HepG2 (cell line): ENCODE results near the gene NLRX1. TPM values are rescaled to one million over a fixed set of nuclear protein-coding genes. Genes with fewer than 3 reads are reported as not detected.

Experiments
- ATF1 ChIP-seq: IDR thresholded peaks from 2 replicates; pipeline ENCODE4 v1.6.1; 2016; ENCODE audit warnings: mild to moderate bottlenecking, control low read depth
- GPN1 ChIP-seq: sonication (generic); formaldehyde crosslinking; IDR thresholded peaks from 2 replicates; pipeline ENCODE4 v1.5.1; 2020; ENCODE audit warnings: missing genetic modification reagents, borderline replicate concordance
- ISX ChIP-seq: sonication (generic); formaldehyde crosslinking; conservative IDR thresholded peaks from 2 replicates; pipeline ENCODE4 v1.5.0; 2020; ENCODE audit warnings: missing genetic modification reagents
- JDP2 ChIP-seq: sonication (generic); formaldehyde crosslinking; IDR thresholded peaks from 2 replicates; pipeline ENCODE4 v1.8.1; 2022; ENCODE audit warnings: missing genetic modification reagents, borderline replicate concordance
- NR2F2 ChIP-seq: IDR thresholded peaks from 2 replicates; pipeline ENCODE4 v1.6.1; 2012; ENCODE audit warnings: low read depth, inconsistent platforms, borderline replicate concordance
- RBM39 ChIP-seq: fragments of 200-400 bp; formaldehyde crosslinking; IDR thresholded peaks from one replicate; pipeline ENCODE4 v1.6.1; 2018; ENCODE audit warnings: antibody characterized with exemption, mild to moderate bottlenecking, low read depth, low read length; ENCODE audit not compliant: poor library complexity, severe bottlenecking
- RXRA ChIP-seq: sonication (generic); formaldehyde crosslinking; IDR thresholded peaks from 2 replicates; pipeline ENCODE4 v1.5.1; 2020; ENCODE audit warnings: missing genetic modification reagents
- SMAD9 ChIP-seq: sonication (generic); formaldehyde crosslinking; IDR thresholded peaks from 2 replicates; pipeline ENCODE4 v1.5.1; 2020; ENCODE audit warnings: mild to moderate bottlenecking, missing genetic modification reagents
- polyA plus RNA-seq, 8 experiments: library from polyadenylated mRNA; depleted of rRNA in 3 of 8; stranded (reverse) in 7 of 8; unstranded in 1 of 8; fragments of >200 nt; fragmentation: Illumina TruSeq in 4 of 8; extraction: Trizol in 4 of 8; gene quantifications; 2 replicates each; pipeline versions ENCODE4 v1.2.1 to v1.2.3, GENCODE V29; 2011 to 2016; ENCODE audit warnings: low read depth in 4 of 8, missing spikeins in 1 of 8, mixed read lengths in 1 of 8; ENCODE audit not compliant: insufficient read depth in 1 of 8
- total RNA-seq, 5 experiments: library from RNA; depleted of rRNA; stranded (reverse); fragments of >200 nt; fragmentation: Illumina TruSeq; extraction: Trizol; gene quantifications; 2 replicates each; pipeline ENCODE4 v1.2.3, GENCODE V29; 2016; ENCODE audit warnings: low read depth in 1 of 5
- TF ChIP-seq, protein P1 (sequence below): sonication (generic); formaldehyde crosslinking; IDR thresholded peaks from 2 replicates; pipeline ENCODE4 v1.8.1; 2022; ENCODE audit warnings: low read depth, mild to moderate bottlenecking, missing genetic modification reagents
- TF ChIP-seq, protein P2 (sequence below): conservative IDR thresholded peaks from 2 replicates; pipeline ENCODE4 v1.6.1; 2018; ENCODE audit warnings: missing genetic modification reagents
- TF ChIP-seq, protein P3 (sequence below), 2 experiments: sonication (generic) in 1 of 2; formaldehyde crosslinking in 1 of 2; IDR thresholded peaks; 2 replicates each; pipeline versions ENCODE4 v1.6.1 to v1.9.0; 2014 to 2022; ENCODE audit warnings: antibody characterized with exemption in 1 of 2, borderline replicate concordance in 1 of 2, inconsistent platforms in 1 of 2, low read depth in 1 of 2, missing genetic modification reagents in 1 of 2
- TF ChIP-seq, protein P4 (sequence below): sonication (generic); formaldehyde crosslinking; IDR thresholded peaks from 2 replicates; pipeline ENCODE4 v1.8.0; 2022; ENCODE audit warnings: mild to moderate bottlenecking, missing genetic modification reagents
- TF ChIP-seq, protein P5 (sequence below): sonication (generic); formaldehyde crosslinking; IDR thresholded peaks from 2 replicates; pipeline ENCODE4 v1.5.1; 2020; ENCODE audit warnings: mild to moderate bottlenecking, missing genetic modification reagents, moderate library complexity

Gene NLRX1
- total and polyA plus RNA-seq, 2 of the 13 experiments (the other 11 are each of a cell fraction or from before 2014, with no cell fraction given), result 8.7 to 11.0 TPM

DNA sequence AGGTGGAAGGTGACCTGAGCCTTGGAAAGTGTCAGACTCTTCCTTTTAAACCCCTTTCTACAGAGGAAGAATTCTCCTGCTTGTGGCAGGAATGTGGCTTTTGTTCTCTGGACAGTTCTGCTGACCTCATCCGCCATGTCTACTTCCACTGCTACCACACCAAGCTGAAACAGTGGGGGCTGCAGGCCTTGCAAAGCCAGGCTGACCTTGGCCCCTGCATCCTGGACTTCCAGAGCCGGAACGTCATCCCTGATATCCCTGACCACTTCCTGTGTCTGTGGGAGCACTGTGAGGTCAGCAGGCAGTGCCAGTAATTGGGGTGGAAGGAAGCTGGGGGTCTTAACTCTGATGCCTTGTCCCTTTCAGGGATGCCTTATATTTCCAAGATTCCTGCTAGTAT lies 37.9 kb upstream of the NLRX1 start (continued):
- TF ChIP-seq GPN1 (CRISPR knock-in tag) (no peak), NR2F2 (no peak), ATF1 (CRISPR knock-in tag) (peak; percentile 75), RXRA (CRISPR knock-in tag) (peak; percentile 64; the same call in 1 of the 2 replicates), SMAD9 (no peak), RBM39 (no peak), JDP2 (no peak), ISX (CRISPR knock-in tag) (no peak)
- TF ChIP-seq, protein P1, sequence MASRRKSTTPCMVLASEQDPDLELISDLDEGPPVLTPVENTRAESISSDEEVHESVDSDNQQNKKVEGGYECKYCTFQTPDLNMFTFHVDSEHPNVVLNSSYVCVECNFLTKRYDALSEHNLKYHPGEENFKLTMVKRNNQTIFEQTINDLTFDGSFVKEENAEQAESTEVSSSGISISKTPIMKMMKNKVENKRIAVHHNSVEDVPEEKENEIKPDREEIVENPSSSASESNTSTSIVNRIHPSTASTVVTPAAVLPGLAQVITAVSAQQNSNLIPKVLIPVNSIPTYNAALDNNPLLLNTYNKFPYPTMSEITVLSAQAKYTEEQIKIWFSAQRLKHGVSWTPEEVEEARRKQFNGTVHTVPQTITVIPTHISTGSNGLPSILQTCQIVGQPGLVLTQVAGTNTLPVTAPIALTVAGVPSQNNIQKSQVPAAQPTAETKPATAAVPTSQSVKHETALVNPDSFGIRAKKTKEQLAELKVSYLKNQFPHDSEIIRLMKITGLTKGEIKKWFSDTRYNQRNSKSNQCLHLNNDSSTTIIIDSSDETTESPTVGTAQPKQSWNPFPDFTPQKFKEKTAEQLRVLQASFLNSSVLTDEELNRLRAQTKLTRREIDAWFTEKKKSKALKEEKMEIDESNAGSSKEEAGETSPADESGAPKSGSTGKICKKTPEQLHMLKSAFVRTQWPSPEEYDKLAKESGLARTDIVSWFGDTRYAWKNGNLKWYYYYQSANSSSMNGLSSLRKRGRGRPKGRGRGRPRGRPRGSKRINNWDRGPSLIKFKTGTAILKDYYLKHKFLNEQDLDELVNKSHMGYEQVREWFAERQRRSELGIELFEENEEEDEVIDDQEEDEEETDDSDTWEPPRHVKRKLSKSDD, result 0 out of 2 replicates have a peak, but pooled peaks have one; percentile 54
- TF ChIP-seq, protein P2, sequence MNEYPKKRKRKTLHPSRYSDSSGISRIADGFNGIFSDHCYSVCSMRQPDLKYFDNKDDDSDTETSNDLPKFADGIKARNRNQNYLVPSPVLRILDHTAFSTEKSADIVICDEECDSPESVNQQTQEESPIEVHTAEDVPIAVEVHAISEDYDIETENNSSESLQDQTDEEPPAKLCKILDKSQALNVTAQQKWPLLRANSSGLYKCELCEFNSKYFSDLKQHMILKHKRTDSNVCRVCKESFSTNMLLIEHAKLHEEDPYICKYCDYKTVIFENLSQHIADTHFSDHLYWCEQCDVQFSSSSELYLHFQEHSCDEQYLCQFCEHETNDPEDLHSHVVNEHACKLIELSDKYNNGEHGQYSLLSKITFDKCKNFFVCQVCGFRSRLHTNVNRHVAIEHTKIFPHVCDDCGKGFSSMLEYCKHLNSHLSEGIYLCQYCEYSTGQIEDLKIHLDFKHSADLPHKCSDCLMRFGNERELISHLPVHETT (CRISPR knock-in tag), result no peak
- TF ChIP-seq, protein P3, sequence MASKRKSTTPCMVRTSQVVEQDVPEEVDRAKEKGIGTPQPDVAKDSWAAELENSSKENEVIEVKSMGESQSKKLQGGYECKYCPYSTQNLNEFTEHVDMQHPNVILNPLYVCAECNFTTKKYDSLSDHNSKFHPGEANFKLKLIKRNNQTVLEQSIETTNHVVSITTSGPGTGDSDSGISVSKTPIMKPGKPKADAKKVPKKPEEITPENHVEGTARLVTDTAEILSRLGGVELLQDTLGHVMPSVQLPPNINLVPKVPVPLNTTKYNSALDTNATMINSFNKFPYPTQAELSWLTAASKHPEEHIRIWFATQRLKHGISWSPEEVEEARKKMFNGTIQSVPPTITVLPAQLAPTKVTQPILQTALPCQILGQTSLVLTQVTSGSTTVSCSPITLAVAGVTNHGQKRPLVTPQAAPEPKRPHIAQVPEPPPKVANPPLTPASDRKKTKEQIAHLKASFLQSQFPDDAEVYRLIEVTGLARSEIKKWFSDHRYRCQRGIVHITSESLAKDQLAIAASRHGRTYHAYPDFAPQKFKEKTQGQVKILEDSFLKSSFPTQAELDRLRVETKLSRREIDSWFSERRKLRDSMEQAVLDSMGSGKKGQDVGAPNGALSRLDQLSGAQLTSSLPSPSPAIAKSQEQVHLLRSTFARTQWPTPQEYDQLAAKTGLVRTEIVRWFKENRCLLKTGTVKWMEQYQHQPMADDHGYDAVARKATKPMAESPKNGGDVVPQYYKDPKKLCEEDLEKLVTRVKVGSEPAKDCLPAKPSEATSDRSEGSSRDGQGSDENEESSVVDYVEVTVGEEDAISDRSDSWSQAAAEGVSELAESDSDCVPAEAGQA (IDR thresholded peaks at IDR 0.05; ENCODE audit: low read depth), result peak; percentile 80
- TF ChIP-seq, protein P3 (CRISPR knock-in tag; IDR thresholded peaks at IDR 0.05; ENCODE audit: borderline replicate concordance), result no peak
- TF ChIP-seq, protein P4, sequence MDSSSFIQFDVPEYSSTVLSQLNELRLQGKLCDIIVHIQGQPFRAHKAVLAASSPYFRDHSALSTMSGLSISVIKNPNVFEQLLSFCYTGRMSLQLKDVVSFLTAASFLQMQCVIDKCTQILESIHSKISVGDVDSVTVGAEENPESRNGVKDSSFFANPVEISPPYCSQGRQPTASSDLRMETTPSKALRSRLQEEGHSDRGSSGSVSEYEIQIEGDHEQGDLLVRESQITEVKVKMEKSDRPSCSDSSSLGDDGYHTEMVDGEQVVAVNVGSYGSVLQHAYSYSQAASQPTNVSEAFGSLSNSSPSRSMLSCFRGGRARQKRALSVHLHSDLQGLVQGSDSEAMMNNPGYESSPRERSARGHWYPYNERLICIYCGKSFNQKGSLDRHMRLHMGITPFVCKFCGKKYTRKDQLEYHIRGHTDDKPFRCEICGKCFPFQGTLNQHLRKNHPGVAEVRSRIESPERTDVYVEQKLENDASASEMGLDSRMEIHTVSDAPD (CRISPR knock-in tag), result no peak
- TF ChIP-seq, protein P5, sequence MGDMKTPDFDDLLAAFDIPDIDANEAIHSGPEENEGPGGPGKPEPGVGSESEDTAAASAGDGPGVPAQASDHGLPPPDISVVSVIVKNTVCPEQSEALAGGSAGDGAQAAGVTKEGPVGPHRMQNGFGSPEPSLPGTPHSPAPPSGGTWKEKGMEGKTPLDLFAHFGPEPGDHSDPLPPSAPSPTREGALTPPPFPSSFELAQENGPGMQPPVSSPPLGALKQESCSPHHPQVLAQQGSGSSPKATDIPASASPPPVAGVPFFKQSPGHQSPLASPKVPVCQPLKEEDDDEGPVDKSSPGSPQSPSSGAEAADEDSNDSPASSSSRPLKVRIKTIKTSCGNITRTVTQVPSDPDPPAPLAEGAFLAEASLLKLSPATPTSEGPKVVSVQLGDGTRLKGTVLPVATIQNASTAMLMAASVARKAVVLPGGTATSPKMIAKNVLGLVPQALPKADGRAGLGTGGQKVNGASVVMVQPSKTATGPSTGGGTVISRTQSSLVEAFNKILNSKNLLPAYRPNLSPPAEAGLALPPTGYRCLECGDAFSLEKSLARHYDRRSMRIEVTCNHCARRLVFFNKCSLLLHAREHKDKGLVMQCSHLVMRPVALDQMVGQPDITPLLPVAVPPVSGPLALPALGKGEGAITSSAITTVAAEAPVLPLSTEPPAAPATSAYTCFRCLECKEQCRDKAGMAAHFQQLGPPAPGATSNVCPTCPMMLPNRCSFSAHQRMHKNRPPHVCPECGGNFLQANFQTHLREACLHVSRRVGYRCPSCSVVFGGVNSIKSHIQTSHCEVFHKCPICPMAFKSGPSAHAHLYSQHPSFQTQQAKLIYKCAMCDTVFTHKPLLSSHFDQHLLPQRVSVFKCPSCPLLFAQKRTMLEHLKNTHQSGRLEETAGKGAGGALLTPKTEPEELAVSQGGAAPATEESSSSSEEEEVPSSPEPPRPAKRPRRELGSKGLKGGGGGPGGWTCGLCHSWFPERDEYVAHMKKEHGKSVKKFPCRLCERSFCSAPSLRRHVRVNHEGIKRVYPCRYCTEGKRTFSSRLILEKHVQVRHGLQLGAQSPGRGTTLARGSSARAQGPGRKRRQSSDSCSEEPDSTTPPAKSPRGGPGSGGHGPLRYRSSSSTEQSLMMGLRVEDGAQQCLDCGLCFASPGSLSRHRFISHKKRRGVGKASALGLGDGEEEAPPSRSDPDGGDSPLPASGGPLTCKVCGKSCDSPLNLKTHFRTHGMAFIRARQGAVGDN (CRISPR knock-in tag), result peak; percentile 74
